ENCODE results near the gene MAL.

DNA sequence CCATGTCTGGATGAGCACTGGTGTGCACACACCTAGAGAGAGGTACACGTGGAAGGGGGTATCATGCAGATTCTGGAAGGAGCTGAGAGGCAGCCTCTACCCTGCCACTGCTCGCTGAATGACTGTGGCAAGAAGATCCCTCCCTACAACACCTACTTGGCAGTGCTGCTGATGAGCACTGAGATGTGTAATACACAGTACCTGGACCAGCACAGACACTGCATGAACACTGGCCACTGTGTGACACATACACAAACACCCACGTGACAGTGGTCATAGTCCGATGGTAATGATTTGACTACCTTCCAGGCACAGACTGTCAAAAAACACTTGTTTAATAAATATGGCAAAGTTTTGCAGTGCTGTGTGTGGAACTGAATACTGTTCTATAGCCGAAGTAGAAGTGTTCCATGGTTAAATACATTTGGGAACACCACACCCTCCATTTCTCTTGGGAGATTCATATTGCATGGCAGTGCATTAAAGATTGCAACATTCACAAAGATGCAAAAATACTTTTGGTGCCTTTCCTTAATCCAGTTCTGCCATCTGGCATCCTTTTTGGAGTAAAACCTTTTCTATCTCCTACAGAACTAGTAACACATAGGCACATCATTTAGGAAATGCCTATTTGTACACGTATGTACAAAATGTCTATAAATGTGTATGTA, 66.5 kb downstream of the MAL start:
- TF ChIP-seq, protein P1, sequence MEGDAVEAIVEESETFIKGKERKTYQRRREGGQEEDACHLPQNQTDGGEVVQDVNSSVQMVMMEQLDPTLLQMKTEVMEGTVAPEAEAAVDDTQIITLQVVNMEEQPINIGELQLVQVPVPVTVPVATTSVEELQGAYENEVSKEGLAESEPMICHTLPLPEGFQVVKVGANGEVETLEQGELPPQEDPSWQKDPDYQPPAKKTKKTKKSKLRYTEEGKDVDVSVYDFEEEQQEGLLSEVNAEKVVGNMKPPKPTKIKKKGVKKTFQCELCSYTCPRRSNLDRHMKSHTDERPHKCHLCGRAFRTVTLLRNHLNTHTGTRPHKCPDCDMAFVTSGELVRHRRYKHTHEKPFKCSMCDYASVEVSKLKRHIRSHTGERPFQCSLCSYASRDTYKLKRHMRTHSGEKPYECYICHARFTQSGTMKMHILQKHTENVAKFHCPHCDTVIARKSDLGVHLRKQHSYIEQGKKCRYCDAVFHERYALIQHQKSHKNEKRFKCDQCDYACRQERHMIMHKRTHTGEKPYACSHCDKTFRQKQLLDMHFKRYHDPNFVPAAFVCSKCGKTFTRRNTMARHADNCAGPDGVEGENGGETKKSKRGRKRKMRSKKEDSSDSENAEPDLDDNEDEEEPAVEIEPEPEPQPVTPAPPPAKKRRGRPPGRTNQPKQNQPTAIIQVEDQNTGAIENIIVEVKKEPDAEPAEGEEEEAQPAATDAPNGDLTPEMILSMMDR (IDR thresholded peaks at IDR 0.05): no peak
- no peak for TF ChIP-seq POLR2A (IDR thresholded peaks at IDR 0.05)

All from testis (tissue), 2 donors.